ENCODE data around the gene MLLT3.

Gene MLLT3

DNA sequence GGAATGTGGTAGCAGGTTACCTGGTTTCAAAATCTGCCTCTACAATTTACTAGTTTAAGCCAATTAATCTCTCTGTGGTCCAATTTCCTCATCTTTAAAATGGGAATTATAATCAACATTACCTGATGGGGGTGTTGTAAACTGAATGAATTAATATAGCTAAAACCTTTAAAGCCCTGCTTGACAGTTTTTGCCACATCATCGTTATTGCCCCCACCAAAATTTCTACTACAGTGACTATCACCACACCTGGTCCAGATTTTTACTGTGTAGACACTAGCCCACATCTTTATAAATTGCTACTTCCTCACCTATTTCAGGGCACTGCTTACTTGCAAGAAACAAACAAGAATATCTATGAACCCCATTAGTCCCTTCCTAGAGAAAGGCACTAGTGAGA, 65.0 kb downstream of the MLLT3 start:
- DNase-seq: no peak

DNA sequence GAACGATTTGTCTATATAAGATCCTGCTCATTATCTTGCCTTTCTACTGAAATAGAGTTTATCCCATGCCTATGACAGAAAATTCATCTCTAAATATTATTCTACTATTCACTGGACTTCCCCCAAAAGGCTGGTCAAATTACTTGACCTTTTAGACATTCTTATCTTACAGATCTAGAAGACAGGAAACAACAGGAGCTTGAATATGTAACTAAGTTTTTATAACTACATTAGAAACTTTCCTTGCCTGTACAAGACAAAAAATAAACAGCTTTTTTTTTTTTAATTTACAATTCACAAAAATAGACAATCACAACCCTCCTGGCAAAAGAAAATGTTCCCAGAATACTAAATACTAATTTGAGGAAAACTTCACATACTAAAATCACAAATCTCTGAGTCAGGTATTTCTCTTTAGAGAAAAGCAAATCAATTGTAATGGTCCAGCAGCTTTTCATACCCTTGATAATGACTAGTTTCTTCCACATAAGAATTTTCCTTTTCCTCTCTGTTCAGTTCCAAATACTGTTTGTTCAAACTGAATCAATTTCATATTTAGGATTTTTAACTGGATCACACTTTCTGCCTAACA, 68.6 kb downstream of the MLLT3 start:
- no peak for DNase-seq

GRCh38 chr9:20552874-20553557, 69.3 kb downstream of the MLLT3 start:
- no peak for DNase-seq

GRCh38 chr9:20551835-20552234, 70.5 kb downstream of the MLLT3 start:
- DNase-seq: no peak

DNA sequence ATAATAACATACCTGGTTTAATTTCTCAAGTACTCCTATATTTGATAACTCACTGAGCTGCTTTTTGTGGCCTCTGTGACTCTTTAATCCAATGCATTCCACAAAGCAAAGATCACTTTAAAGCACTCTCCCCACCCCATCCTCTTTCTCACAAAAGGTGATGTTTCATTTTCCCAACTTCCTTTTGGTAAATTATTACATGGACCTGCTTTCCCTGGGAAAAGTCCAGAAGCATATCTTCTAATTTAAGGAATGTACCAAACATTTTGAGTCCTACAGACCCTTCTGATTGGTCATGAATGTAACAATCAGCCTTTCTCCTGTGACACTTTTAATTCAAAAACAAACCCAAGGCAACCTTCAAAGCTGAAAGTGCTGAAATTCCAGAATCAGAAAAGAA, 71.1 kb downstream of the MLLT3 start:
- DNase-seq: peak; percentile 33

DNA sequence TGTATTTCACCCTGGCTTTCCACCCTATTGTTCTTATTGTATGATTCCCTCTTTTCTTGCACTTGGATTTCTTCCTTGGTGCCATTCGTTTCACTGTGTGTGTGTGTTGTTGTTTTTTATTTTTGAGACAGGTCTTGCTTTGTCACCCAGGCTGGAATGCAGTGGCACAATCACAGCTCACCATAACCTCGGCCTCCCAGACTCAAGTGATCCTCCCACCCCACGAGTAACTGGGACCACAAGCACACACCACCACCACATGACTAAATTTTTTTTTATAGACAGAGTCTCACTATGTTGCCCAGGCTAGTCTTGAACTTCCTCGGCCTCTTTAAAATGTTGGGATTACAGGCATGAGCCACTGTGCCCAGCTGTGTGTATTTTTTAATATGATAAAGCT, 72.0 kb downstream of the MLLT3 start:
- DNase-seq: no peak

- no peak for DNase-seq
Measured at GRCh38 chr9:20549053-20549452, 73.2 kb downstream of the MLLT3 start.

GRCh38 chr9:20545023-20545622, 77.2 kb downstream of the MLLT3 start:
- no peak for DNase-seq

GRCh38 chr9:20540169-20540863, 82.0 kb downstream of the MLLT3 start:
- no peak for DNase-seq

DNA sequence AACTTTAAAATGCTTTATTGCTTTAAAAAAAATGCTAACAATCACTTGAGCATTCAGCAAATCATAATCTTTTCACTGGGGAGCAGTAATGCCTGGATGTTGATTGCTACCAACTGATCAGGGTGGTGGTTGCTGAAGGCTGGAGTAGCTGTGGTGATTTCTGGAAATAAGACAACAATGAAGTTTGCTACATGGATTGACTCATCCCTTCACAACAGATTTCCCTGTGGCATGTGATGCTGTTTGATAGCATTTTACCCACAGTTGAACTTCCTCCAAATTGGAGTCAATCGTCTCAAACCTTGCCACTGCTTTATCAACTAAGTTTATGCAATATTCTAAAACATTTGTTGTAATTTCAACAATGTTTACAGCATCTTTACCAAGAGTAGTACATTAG, 83.3 kb downstream of the MLLT3 start:
- no peak for DNase-seq

DNA sequence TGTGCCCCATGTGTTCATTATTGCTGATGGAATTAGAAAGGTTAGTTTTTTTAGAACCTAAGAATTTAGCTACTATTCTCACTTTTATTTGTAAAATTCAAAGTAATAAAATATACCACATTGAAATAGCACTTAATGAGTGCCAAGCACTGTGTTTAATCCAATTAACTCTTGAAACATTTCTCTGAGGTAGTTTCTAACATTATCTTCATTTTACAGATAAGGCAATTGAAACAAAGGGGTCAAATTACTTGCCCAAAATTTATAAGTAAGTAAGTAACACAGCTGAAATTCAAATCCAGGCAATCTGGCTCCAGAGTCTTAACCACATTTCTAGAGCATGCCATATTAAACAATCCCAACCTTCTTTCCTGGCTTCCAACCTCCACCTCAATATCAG, 84.2 kb downstream of the MLLT3 start:
- DNase-seq: no peak

- no peak for DNase-seq
Measured at GRCh38 chr9:20537294-20537693, 85.0 kb downstream of the MLLT3 start.

GRCh38 chr9:20532584-20532983, 89.7 kb downstream of the MLLT3 start:
- DNase-seq: no peak

DNA sequence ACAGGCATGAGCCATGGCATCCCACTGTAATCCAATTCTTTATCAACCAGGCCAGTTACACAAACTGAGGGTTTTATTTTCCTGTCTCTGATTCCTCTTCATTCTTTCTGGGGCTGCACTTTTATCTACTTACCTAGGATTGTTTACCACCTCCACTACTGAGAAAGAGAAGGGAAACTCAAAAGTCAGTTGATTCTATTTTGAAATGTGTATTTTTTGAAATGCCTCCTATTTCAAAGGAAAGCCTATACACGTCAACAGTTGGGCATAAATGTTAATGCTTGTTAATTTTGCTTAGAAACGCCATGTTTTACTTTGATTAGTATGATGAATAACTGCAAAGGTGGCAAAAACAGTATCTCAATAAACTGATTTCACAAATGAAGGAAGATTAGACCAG, 92.5 kb downstream of the MLLT3 start:
- DNase-seq: no peak

- DNase-seq: no peak
Measured at GRCh38 chr9:20528253-20528652, 94.0 kb downstream of the MLLT3 start.

DNA sequence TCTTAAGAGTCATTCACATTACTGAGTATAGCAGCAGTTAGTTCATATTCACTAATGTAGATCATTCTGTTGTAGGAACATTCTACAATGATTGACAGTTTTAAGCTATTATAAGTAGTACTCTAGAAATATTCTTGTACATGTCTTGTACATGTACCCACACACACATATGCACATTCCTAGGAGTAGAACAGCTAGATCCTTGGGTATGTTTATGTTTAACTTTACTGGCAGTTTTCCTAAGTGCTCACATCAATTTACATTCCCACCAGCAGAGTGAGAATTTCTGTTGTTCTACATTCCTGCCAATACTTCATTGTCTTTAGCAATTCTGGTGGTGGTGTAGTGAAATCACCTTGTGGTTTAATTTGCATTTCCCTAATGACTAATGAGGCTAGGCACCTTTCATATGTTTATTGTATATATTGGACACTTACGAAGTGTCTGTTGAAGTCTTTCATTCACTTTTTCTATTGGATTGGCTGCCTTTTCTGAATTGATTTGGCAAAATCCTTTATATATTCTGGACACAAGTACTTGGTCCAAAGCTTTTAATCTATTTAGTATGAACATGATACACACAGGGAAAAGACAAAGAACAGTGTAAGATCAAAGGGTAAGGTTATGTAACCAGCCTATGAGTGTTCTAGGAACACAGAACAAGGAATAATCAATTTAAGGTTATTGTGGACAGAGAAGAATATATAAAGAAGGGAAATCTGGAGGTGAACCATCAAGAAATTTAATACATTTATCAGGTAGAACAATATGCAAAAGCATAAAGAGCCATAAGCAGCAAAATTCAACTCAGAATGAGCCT, 95.6 kb downstream of the MLLT3 start:
- DNase-seq: peak; percentile 77

- no peak for DNase-seq
Measured at GRCh38 chr9:20524776-20525175, 97.5 kb downstream of the MLLT3 start.

DNA sequence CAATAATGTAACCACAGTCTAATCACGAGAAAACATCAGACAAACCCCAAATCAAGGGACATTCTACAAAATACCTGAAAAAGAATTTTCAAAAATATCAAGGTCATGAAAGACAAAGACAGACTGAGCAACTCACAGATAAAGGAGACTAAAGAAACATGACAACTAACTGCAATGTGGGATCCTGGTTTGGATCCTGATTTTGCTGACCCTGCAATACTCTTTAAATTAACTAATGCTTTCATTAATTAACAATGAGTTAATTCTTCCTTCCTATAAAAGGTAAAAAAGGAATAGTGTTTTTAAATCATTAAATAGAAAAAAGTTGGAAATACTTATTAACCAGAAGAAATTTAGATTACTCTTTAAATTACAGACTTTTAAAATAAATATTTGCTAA, 103.6 kb downstream of the MLLT3 start:
- no peak for DNase-seq

- peak; percentile 15 for DNase-seq
Measured at GRCh38 chr9:20513126-20513913, 109.0 kb downstream of the MLLT3 start.

DNA sequence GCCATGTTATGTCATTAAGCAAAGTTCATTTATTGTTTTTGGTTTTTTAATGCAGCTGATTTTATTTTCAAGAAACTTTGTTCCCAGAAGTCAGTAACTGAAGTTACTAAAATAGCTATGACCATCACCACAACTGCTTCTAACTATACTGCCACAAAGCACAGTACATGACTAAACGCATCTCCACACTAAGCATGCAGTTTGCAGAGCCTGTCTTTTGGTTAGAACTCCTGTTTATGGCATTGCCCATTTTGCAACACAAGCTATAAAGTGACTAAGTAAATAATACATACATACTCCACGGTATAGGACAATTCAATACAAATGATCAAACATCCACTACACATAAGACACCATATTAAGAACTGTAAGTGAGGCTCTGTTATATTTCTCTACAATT, 109.7 kb downstream of the MLLT3 start:
- DNase-seq: no peak

GRCh38 chr9:20512106-20512505, 110.2 kb downstream of the MLLT3 start:
- DNase-seq: peak; percentile 61

- no peak for DNase-seq
Measured at GRCh38 chr9:20511686-20512085, 110.6 kb downstream of the MLLT3 start.

Measured in fibroblast of skin of back (primary cell).